ENCODE measurements around the gene BLOC1S1. TPM values are rescaled to one million over a fixed set of nuclear protein-coding genes. Genes with fewer than 3 reads are reported as not detected.
"Not testable (repeated sequence)": the region's sequence is repeated elsewhere in the genome, so short reads cannot be mapped to it uniquely, and the experiment has no call there.

BLOC1S1 gene
- polyA plus RNA-seq, 1 donor = 101 TPM

GRCh38 chr12:55743406-55744339, 27.8 kb downstream of the BLOC1S1 start:
- peak; percentile 60 for DNase-seq

- no peak for DNase-seq
Measured at GRCh38 chr12:55744340-55745030, 28.6 kb downstream of the BLOC1S1 start.

- DNase-seq = peak; percentile 84
Measured at GRCh38 chr12:55745361-55746173, 29.7 kb downstream of the BLOC1S1 start.

GRCh38 chr12:55746174-55746912, 30.5 kb downstream of the BLOC1S1 start:
- DNase-seq = no peak

GRCh38 chr12:55746913-55747231, 31.0 kb downstream of the BLOC1S1 start:
- no peak for DNase-seq

GRCh38 chr12:55748230-55748993, 32.6 kb downstream of the BLOC1S1 start:
- DNase-seq = no peak

- no peak for DNase-seq
Measured at GRCh38 chr12:55755246-55755645, 39.4 kb downstream of the BLOC1S1 start.

GRCh38 chr12:55757701-55758100, 41.9 kb downstream of the BLOC1S1 start:
- DNase-seq = no peak

GRCh38 chr12:55758575-55758974, 42.7 kb downstream of the BLOC1S1 start:
- not testable (repeated sequence) for DNase-seq

GRCh38 chr12:55760663-55761062, 44.8 kb downstream of the BLOC1S1 start:
- DNase-seq = no peak

- DNase-seq = no peak
Measured at GRCh38 chr12:55762646-55763045, 46.8 kb downstream of the BLOC1S1 start.

- no peak for DNase-seq
Measured at GRCh38 chr12:55765736-55766290, 50.0 kb downstream of the BLOC1S1 start.

- DNase-seq = no peak
Measured at GRCh38 chr12:55767156-55767555, 51.3 kb downstream of the BLOC1S1 start.

Other genes starting within 250 kb of the BLOC1S1 start
- gene OR6C70, start 245.9 kb upstream of the BLOC1S1 start, polyA plus RNA-seq (ENCODE audit: insufficient read length) = not detected
- gene OR6C68, start 223.7 kb upstream of the BLOC1S1 start, polyA plus RNA-seq (ENCODE audit: insufficient read length) = not detected
- gene OR6C4, start 166.4 kb upstream of the BLOC1S1 start, polyA plus RNA-seq (ENCODE audit: insufficient read length) = not detected
- not detected for gene OR2AP1, start 143.6 kb upstream of the BLOC1S1 start, polyA plus RNA-seq (ENCODE audit: insufficient read length)
- not detected for gene OR10P1, start 79.2 kb upstream of the BLOC1S1 start, polyA plus RNA-seq (ENCODE audit: insufficient read length)
- gene ITGA7, start 8.1 kb upstream of the BLOC1S1 start, polyA plus RNA-seq (ENCODE audit: insufficient read length) = 35.2 TPM
- gene RDH5, start 4.3 kb downstream of the BLOC1S1 start, polyA plus RNA-seq (ENCODE audit: insufficient read length) = 36.1 TPM
- gene CD63, start 13.0 kb downstream of the BLOC1S1 start, polyA plus RNA-seq (ENCODE audit: insufficient read length) = 592 TPM
- gene GDF11, start 27.1 kb downstream of the BLOC1S1 start, polyA plus RNA-seq (ENCODE audit: insufficient read length) = 23.0 TPM
- 123 TPM for gene SARNP, start 101.7 kb downstream of the BLOC1S1 start, polyA plus RNA-seq (ENCODE audit: insufficient read length)
- 34.6 TPM for gene ORMDL2, start 102.0 kb downstream of the BLOC1S1 start, polyA plus RNA-seq (ENCODE audit: insufficient read length)
- gene DNAJC14, start 113.5 kb downstream of the BLOC1S1 start, polyA plus RNA-seq (ENCODE audit: insufficient read length) = 44.0 TPM
- gene MMP19, start 126.9 kb downstream of the BLOC1S1 start, polyA plus RNA-seq (ENCODE audit: insufficient read length) = 1.5 TPM
- 31.0 TPM for gene PYM1, start 211.8 kb downstream of the BLOC1S1 start, polyA plus RNA-seq (ENCODE audit: insufficient read length)
- gene DGKA, start 215.1 kb downstream of the BLOC1S1 start, polyA plus RNA-seq (ENCODE audit: insufficient read length) = 26.2 TPM
- gene PMEL, start 250.0 kb downstream of the BLOC1S1 start, polyA plus RNA-seq (ENCODE audit: insufficient read length) = 3.9 TPM

Measured in left kidney (tissue), 2 donors.